ENCODE results near the gene TSPO. TPM values are rescaled to one million over a fixed set of nuclear protein-coding genes. Genes with fewer than 3 reads are reported as not detected.

Gene TSPO
- polyA plus RNA-seq, 1 of the 3 experiments (the other 2 are of a cell fraction) = 156 TPM

DNA sequence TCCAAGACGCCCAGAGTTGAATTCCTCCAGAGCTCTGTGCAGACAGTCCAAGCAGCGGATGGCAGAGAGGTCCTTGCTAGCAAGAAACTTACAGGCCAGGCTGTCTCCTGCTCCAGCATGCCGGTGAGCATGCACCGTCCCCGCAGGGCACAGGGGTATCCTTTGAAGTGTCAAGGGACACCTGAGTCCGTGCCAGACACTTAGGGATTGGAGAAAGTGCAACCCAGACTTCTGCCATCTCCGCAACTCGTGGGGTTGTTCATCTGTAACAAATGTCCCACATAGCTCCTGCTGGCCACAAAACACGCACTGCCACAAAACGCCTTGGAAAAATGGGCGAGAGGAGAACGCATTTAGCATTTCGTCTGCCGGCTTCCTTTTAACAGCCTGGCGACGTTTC, 13.3 kb downstream of the TSPO start:
- H4K20me1 ChIP-seq (ENCODE audit: insufficient read depth) = no peaks in the 10 kb centered on the region
- H3F3A ChIP-seq (replicated peaks; ENCODE audit: insufficient read depth) = no peaks in the 10 kb centered on the region
- no peak overlapping the region for H3K4me2 ChIP-seq
- ChIA-PET CTCF (no interaction called here), POLR2A (no interaction called here)
- H3K9ac ChIP-seq = no peak overlapping the region
- H3K4me3 ChIP-seq (ENCODE audit: low read depth in 2 of 2, low read length in 1 of 2) = no peak overlapping the region
- no peak for TF ChIP-seq REST (IDR thresholded peaks at IDR 0.05; ENCODE audit: low read depth, low read length)
- no peak for TF ChIP-seq EP300 (IDR thresholded peaks at IDR 0.05; ENCODE audit: borderline replicate concordance in 1 of 2, low read depth in 1 of 2, low read length in 1 of 2)
- TF ChIP-seq RCOR1 (IDR thresholded peaks at IDR 0.05; ENCODE audit: low read length) = no peak
- no peak for TF ChIP-seq FOXJ3 (CRISPR knock-in tag; IDR thresholded peaks at IDR 0.05)
- TF ChIP-seq ELF1 (IDR thresholded peaks at IDR 0.05) = no peak
- no peak for TF ChIP-seq POLR2AphosphoS5 (IDR thresholded peaks at IDR 0.05; ENCODE audit: low read depth, low read length)
- TF ChIP-seq TAF1 (IDR thresholded peaks at IDR 0.05; ENCODE audit: borderline replicate concordance, low read depth, low read length) = no peak
- TF ChIP-seq CHD2 (IDR thresholded peaks at IDR 0.05; ENCODE audit: low read length, partially characterized antibody) = no peak
- TF ChIP-seq JUND (IDR thresholded peaks at IDR 0.05) = no peak
- no peak for TF ChIP-seq SIN3A (IDR thresholded peaks at IDR 0.05; ENCODE audit: borderline replicate concordance, low read depth, low read length)
- TF ChIP-seq, protein P1, sequence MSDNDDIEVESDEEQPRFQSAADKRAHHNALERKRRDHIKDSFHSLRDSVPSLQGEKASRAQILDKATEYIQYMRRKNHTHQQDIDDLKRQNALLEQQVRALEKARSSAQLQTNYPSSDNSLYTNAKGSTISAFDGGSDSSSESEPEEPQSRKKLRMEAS (IDR thresholded peaks at IDR 0.05; ENCODE audit: low read depth) = no peak
- no peak for TF ChIP-seq GATA2 (CRISPR knock-in tag; IDR thresholded peaks at IDR 0.05)
- TF ChIP-seq PBX3 (IDR thresholded peaks at IDR 0.05) = no peak
- no peak for TF ChIP-seq RAD21 (IDR thresholded peaks at IDR 0.05; ENCODE audit: low read length)
- TF ChIP-seq GABPA (IDR thresholded peaks at IDR 0.05; ENCODE audit: low read depth) = no peak
- no peak for TF ChIP-seq EZH2phosphoT487 (IDR thresholded peaks at IDR 0.05; ENCODE audit: borderline replicate concordance, low read depth)
- no peak for TF ChIP-seq NFIC (IDR thresholded peaks at IDR 0.05; ENCODE audit: borderline replicate concordance)
- no peak for TF ChIP-seq YY1 (IDR thresholded peaks at IDR 0.05; ENCODE audit: low read depth)
- TF ChIP-seq SMC3 (IDR thresholded peaks at IDR 0.05; ENCODE audit: low read depth, low read length) = no peak
- TF ChIP-seq, protein P2, sequence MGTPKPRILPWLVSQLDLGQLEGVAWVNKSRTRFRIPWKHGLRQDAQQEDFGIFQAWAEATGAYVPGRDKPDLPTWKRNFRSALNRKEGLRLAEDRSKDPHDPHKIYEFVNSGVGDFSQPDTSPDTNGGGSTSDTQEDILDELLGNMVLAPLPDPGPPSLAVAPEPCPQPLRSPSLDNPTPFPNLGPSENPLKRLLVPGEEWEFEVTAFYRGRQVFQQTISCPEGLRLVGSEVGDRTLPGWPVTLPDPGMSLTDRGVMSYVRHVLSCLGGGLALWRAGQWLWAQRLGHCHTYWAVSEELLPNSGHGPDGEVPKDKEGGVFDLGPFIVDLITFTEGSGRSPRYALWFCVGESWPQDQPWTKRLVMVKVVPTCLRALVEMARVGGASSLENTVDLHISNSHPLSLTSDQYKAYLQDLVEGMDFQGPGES (IDR thresholded peaks at IDR 0.05; ENCODE audit: low read depth, low read length) = no peak
- 96% methylated on average over 10 of the region's 16 CpGs for WGBS (ENCODE audit: low lambda C conversion rate)
- H3K9me3 ChIP-seq = no peaks in the 10 kb centered on the region
- no peaks in the 10 kb centered on the region; a peak in 1 of 4 replicates for H3K4me1 ChIP-seq (ENCODE audit: control insufficient read depth in 1 of 2, insufficient read depth in 2 of 2, low read depth in 1 of 2, low read length in 1 of 2)
- H2AFZ ChIP-seq (ENCODE audit: low read depth) = no peak overlapping the region
- H3K79me2 ChIP-seq (ENCODE audit: insufficient read depth) = no peaks in the 10 kb centered on the region
- H3K27me3 ChIP-seq (ENCODE audit: insufficient read depth) = no peaks in the 10 kb centered on the region
- no peaks in the 10 kb centered on the region for H3K9me2 ChIP-seq
- H3K27ac ChIP-seq (ENCODE audit: low read depth in 2 of 2, low read length in 1 of 2) = no peak overlapping the region
- no peak for DNase-seq
- no peaks in the 10 kb centered on the region for H3K36me3 ChIP-seq (replicated peaks in 1 of 2; ENCODE audit: control insufficient read depth in 1 of 2, insufficient read depth in 2 of 2, low read length in 1 of 2)

Measured in SK-N-SH (cell line).